Muscle layer of colon (tissue), 2 donors: ENCODE results near the gene SYCE3.
"Not testable (repeated sequence)": the region's sequence is repeated elsewhere in the genome, so short reads cannot be mapped to it uniquely, and the experiment has no call there.

Source experiments
- H3K27ac ChIP-seq: one replicate; pipeline ENCODE4 v1.7.0; 2013; ENCODE audit warnings: low read depth, mild to moderate bottlenecking, low read length, moderate library complexity
- H3K27me3 ChIP-seq, 2 donors: one replicate each; pipeline ENCODE4 v1.7.0; 2013; ENCODE audit warnings: low read length in 2 of 2, mild to moderate bottlenecking in 2 of 2; ENCODE audit not compliant: insufficient read depth in 2 of 2, control insufficient read depth in 1 of 2
- H3K36me3 ChIP-seq: one replicate; pipeline ENCODE4 v1.7.0; 2013; ENCODE audit warnings: mild to moderate bottlenecking, low read length; ENCODE audit not compliant: insufficient read depth
- H3K4me1 ChIP-seq: one replicate; pipeline ENCODE4 v1.7.0; 2013; ENCODE audit warnings: mild to moderate bottlenecking, low read length; ENCODE audit not compliant: insufficient read depth
- H3K4me3 ChIP-seq, 2 donors: one replicate each; pipeline ENCODE4 v1.7.0; 2013; ENCODE audit warnings: low read length in 2 of 2, low read depth in 1 of 2, mild to moderate bottlenecking in 1 of 2, moderate library complexity in 1 of 2
- H3K9ac ChIP-seq: one replicate; pipeline ENCODE4 v1.7.0; 2013; ENCODE audit warnings: low read length
- H3K9me3 ChIP-seq: one replicate; pipeline ENCODE4 v1.7.0; 2013; ENCODE audit warnings: mild to moderate bottlenecking, low read length
- donor health status: abdominal sarcoma.
- donor health status: Adenocarcinoma of cecum.

SYCE3 gene

GRCh38 chr22:50562523-50563412 is at the start of gene SYCE3:
Gene SYCE3 (minus strand): TSS chr22:50562919. CDS start chr22:50556405, 6,514 bp downstream.
- no peaks in the 10 kb centered on the region for H3K9me3 ChIP-seq
- H3K36me3 ChIP-seq: no peaks in the 10 kb centered on the region
- H3K27ac ChIP-seq: peak within 1 kb of the TSS; percentile 61
- no peaks in the 10 kb centered on the region for H3K27me3 ChIP-seq
- peaks cover 9% of the 10 kb centered on the region for H3K4me1 ChIP-seq
- H3K4me3 ChIP-seq: peak within 1 kb of the TSS; percentile 85 to 98
- peak within 1 kb of the TSS; percentile 57 for H3K9ac ChIP-seq

- no peaks in the 10 kb centered on the region for H3K4me1 ChIP-seq
- H3K27ac ChIP-seq: no peak overlapping the region
- no peaks in the 10 kb centered on the region for H3K36me3 ChIP-seq
- H3K9ac ChIP-seq: no peak overlapping the region
- H3K27me3 ChIP-seq: peaks cover 12 to 36% of the 10 kb centered on the region in 2 donors
- no peak overlapping the region for H3K4me3 ChIP-seq
- no peaks in the 10 kb centered on the region for H3K9me3 ChIP-seq
Measured at GRCh38 chr22:50612168-50612527, 49.4 kb upstream of the SYCE3 start.

GRCh38 chr22:50611341-50612060 is 48.8 kb upstream of the SYCE3 start:
- Histone ChIP-seq H3K4me3 (no peak overlapping the region), H3K36me3 (no peaks in the 10 kb centered on the region), H3K9me3 (no peaks in the 10 kb centered on the region), H3K27ac (no peak overlapping the region), H3K27me3 (peaks cover 12 to 36% of the 10 kb centered on the region in 2 donors), H3K9ac (no peak overlapping the region), H3K4me1 (no peaks in the 10 kb centered on the region)

GRCh38 chr22:50610581-50610980 is 47.9 kb upstream of the SYCE3 start:
- H3K9ac ChIP-seq: no peak overlapping the region
- no peaks in the 10 kb centered on the region for H3K9me3 ChIP-seq
- H3K27me3 ChIP-seq: peaks cover 12 to 44% of the 10 kb centered on the region in 2 donors
- H3K36me3 ChIP-seq: no peaks in the 10 kb centered on the region
- no peak overlapping the region for H3K27ac ChIP-seq
- H3K4me1 ChIP-seq: no peaks in the 10 kb centered on the region
- no peak overlapping the region for H3K4me3 ChIP-seq

GRCh38 chr22:50610041-50610451 is 47.3 kb upstream of the SYCE3 start:
- Histone ChIP-seq H3K9me3 (no peaks in the 10 kb centered on the region), H3K36me3 (no peaks in the 10 kb centered on the region), H3K27me3 (peaks cover 12 to 49% of the 10 kb centered on the region in 2 donors), H3K4me1 (no peaks in the 10 kb centered on the region), H3K27ac (no peak overlapping the region), H3K4me3 (no peak overlapping the region), H3K9ac (no peak overlapping the region)

- H3K4me1 ChIP-seq: no peaks in the 10 kb centered on the region
- no peak overlapping the region for H3K27ac ChIP-seq
- H3K27me3 ChIP-seq: peaks cover 12 to 53% of the 10 kb centered on the region in 2 donors
- no peaks in the 10 kb centered on the region for H3K36me3 ChIP-seq
- no peak overlapping the region for H3K4me3 ChIP-seq
- H3K9ac ChIP-seq: no peak overlapping the region
- H3K9me3 ChIP-seq: no peaks in the 10 kb centered on the region
Measured at GRCh38 chr22:50609599-50609998, 46.9 kb upstream of the SYCE3 start.

- H3K4me3 ChIP-seq: no peak overlapping the region
- peaks cover 12 to 51% of the 10 kb centered on the region in 2 donors for H3K27me3 ChIP-seq
- no peak overlapping the region for H3K27ac ChIP-seq
- H3K9ac ChIP-seq: no peak overlapping the region
- no peaks in the 10 kb centered on the region for H3K36me3 ChIP-seq
- H3K4me1 ChIP-seq: no peaks in the 10 kb centered on the region
- H3K9me3 ChIP-seq: no peaks in the 10 kb centered on the region
Measured at GRCh38 chr22:50608996-50609395, 46.3 kb upstream of the SYCE3 start.

GRCh38 chr22:50608058-50608840 is 45.5 kb upstream of the SYCE3 start:
- not testable (repeated sequence) for H3K9me3 ChIP-seq, H3K27ac ChIP-seq, H3K36me3 ChIP-seq, H3K9ac ChIP-seq, H3K4me3 ChIP-seq, H3K4me1 ChIP-seq
- peaks cover 7 to 54% of the 10 kb centered on the region in 2 donors for H3K27me3 ChIP-seq

- no peak overlapping the region for H3K9ac ChIP-seq
- H3K27me3 ChIP-seq: peaks cover 3 to 52% of the 10 kb centered on the region in 2 donors
- H3K27ac ChIP-seq: no peak overlapping the region
- H3K9me3 ChIP-seq: no peaks in the 10 kb centered on the region
- H3K36me3 ChIP-seq: no peaks in the 10 kb centered on the region
- H3K4me3 ChIP-seq: no peak overlapping the region
- no peaks in the 10 kb centered on the region for H3K4me1 ChIP-seq
Measured at GRCh38 chr22:50607659-50608020, 44.9 kb upstream of the SYCE3 start.

- Histone ChIP-seq H3K36me3 (no peaks in the 10 kb centered on the region), H3K9me3 (no peaks in the 10 kb centered on the region), H3K4me3 (no peak overlapping the region), H3K9ac (no peak overlapping the region), H3K27ac (no peak overlapping the region), H3K27me3 (peaks cover 4 to 49% of the 10 kb centered on the region in 2 donors), H3K4me1 (no peaks in the 10 kb centered on the region)
Measured at GRCh38 chr22:50606946-50607658, 44.4 kb upstream of the SYCE3 start.
